ENCODE data around the gene ARPC2.
A peak's percentile ranks its signal among the peaks of the same experiment; 100 is the strongest.

Gene ARPC2

DNA sequence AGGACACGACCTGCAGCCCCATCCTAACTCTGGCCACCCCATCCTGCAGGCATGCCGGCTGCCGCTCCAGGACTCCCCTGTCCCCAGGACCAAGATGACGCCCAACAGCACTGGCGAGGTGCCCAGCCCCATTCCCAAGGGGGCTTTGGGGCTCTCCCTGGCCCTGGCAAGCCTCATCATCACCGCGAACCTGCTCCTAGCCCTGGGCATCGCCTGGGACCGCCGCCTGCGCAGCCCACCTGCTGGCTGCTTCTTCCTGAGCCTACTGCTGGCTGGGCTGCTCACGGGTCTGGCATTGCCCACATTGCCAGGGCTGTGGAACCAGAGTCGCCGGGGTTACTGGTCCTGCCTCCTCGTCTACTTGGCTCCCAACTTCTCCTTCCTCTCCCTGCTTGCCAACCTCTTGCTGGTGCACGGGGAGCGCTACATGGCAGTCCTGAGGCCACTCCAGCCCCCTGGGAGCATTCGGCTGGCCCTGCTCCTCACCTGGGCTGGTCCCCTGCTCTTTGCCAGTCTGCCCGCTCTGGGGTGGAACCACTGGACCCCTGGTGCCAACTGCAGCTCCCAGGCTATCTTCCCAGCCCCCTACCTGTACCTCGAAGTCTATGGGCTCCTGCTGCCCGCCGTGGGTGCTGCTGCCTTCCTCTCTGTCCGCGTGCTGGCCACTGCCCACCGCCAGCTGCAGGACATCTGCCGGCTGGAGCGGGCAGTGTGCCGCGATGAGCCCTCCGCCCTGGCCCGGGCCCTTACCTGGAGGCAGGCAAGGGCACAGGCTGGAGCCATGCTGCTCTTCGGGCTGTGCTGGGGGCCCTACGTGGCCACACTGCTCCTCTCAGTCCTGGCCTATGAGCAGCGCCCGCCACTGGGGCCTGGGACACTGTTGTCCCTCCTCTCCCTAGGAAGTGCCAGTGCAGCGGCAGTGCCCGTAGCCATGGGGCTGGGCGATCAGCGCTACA lies 45.9 kb downstream of the ARPC2 start:
- Histone ChIP-seq H3K27ac (replicated peaks) (no peak overlapping the region), H3K4me3 (replicated peaks; ENCODE audit: insufficient read depth, low read length) (no peak overlapping the region), H3K27me3 (ENCODE audit: insufficient read depth, poor library complexity, severe bottlenecking) (no peaks in the 10 kb centered on the region)
- DNase-seq (ENCODE audit: low read depth in 1 of 2, low spot score in 1 of 2) = no peak
- TF ChIP-seq GABPA (IDR thresholded peaks at IDR 0.05; ENCODE audit: low read depth) (no peak), POLR2AphosphoS5 (IDR thresholded peaks at IDR 0.05; ENCODE audit: low read depth) (0 out of 2 replicates have a peak, but pooled peaks have one; percentile 21)

DNA sequence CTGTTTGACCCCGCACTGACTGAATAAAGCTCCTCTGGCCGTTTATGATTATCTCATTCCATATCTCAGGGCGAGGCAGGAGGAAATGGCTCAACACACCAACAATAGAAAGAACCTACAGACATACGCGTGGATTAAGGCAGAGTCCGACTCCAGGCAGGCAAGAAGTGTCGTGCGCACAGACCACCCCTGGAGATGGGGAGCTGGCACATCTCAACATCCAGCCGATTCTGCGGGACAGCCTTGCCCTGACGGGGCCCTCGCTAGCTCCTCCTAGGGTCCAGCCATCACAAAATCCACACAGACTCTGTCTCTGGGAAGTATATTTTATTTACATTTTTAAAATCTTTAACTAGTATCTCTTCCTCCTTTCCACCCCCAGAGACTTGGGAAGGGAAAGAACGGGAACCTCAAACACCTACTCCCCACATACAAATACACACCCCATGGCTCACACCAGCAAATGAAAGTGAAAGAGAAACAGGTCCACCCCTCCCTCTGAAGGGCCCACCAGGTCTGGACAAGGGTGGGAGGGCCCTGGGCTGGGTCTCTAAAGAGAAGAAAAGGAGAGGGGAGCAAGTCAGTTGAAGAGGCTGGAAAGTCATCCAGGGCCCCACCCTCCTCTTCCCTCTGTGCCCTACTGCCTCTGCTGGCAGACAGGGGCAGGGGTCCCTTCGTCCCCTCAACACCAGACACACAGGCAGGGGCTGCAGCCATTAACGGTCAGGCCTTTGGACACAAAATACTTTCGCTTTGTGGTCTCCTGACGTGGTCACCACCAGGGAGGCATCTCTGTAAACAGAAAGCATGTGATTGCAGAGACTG lies 47.0 kb downstream of the ARPC2 start:
- Histone ChIP-seq H3K27me3 (ENCODE audit: insufficient read depth, poor library complexity, severe bottlenecking) (no peaks in the 10 kb centered on the region), H3K4me3 (replicated peaks; ENCODE audit: insufficient read depth, low read length) (no peak overlapping the region), H3K27ac (replicated peaks) (no peak overlapping the region)
- DNase-seq (ENCODE audit: low read depth in 1 of 2, low spot score in 1 of 2) = no peak
- TF ChIP-seq SPI1 (IDR thresholded peaks at IDR 0.05; ENCODE audit: borderline replicate concordance, low read depth) (no peak), POLR2AphosphoS5 (IDR thresholded peaks at IDR 0.05; ENCODE audit: low read depth) (no peak), GABPA (IDR thresholded peaks at IDR 0.05; ENCODE audit: low read depth) (no peak)
- TF ChIP-seq, protein P1, sequence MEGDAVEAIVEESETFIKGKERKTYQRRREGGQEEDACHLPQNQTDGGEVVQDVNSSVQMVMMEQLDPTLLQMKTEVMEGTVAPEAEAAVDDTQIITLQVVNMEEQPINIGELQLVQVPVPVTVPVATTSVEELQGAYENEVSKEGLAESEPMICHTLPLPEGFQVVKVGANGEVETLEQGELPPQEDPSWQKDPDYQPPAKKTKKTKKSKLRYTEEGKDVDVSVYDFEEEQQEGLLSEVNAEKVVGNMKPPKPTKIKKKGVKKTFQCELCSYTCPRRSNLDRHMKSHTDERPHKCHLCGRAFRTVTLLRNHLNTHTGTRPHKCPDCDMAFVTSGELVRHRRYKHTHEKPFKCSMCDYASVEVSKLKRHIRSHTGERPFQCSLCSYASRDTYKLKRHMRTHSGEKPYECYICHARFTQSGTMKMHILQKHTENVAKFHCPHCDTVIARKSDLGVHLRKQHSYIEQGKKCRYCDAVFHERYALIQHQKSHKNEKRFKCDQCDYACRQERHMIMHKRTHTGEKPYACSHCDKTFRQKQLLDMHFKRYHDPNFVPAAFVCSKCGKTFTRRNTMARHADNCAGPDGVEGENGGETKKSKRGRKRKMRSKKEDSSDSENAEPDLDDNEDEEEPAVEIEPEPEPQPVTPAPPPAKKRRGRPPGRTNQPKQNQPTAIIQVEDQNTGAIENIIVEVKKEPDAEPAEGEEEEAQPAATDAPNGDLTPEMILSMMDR (IDR thresholded peaks at IDR 0.05; ENCODE audit: insufficient read depth, low read length) = no peak
- TF ChIP-seq, protein P2, sequence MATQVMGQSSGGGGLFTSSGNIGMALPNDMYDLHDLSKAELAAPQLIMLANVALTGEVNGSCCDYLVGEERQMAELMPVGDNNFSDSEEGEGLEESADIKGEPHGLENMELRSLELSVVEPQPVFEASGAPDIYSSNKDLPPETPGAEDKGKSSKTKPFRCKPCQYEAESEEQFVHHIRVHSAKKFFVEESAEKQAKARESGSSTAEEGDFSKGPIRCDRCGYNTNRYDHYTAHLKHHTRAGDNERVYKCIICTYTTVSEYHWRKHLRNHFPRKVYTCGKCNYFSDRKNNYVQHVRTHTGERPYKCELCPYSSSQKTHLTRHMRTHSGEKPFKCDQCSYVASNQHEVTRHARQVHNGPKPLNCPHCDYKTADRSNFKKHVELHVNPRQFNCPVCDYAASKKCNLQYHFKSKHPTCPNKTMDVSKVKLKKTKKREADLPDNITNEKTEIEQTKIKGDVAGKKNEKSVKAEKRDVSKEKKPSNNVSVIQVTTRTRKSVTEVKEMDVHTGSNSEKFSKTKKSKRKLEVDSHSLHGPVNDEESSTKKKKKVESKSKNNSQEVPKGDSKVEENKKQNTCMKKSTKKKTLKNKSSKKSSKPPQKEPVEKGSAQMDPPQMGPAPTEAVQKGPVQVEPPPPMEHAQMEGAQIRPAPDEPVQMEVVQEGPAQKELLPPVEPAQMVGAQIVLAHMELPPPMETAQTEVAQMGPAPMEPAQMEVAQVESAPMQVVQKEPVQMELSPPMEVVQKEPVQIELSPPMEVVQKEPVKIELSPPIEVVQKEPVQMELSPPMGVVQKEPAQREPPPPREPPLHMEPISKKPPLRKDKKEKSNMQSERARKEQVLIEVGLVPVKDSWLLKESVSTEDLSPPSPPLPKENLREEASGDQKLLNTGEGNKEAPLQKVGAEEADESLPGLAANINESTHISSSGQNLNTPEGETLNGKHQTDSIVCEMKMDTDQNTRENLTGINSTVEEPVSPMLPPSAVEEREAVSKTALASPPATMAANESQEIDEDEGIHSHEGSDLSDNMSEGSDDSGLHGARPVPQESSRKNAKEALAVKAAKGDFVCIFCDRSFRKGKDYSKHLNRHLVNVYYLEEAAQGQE (IDR thresholded peaks at IDR 0.05; ENCODE audit: insufficient replicate concordance, low read depth) = no peak

DNA sequence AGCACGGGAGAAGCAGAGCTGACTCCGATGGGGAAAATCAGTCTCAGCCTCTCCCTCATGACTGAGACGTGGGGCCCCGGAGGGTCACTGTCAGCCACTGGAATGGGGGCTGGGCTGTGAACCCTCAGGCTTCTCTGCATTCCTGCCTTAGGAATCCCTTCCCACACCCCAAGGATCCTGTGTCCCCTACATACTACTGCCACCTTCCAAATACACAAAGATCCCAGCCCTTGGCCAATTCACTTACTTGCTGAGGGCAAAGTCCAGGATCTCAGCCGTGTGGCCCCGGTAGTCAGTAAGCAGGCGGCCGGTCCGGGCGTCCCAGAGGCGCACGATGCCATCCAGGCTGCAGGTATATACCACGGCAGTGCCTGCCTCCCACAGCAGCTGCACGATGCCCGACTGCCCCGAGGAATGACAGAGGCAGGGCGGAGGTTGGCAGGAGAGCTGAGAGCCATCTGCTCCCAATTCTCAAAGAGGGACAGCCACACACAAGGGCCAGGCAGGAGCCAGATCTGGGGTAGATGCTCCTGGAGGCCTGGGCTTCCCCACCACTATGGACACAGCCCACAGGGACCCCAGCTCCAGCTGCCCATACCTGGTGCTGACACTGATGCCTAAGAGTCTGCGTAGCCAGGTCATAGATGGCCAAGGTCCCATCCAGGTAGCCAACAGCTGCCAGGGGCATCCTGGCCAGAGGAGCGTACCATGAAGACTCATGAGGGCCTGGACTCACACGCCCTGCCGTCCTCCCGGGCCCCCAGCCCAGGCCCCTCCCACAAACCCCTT lies 48.0 kb downstream of the ARPC2 start:
- Histone ChIP-seq H3K27ac (replicated peaks) (no peak overlapping the region), H3K4me3 (replicated peaks; ENCODE audit: insufficient read depth, low read length) (no peak overlapping the region), H3K27me3 (ENCODE audit: insufficient read depth, poor library complexity, severe bottlenecking) (no peaks in the 10 kb centered on the region)
- TF ChIP-seq GABPA (IDR thresholded peaks at IDR 0.05; ENCODE audit: low read depth) (no peak), SPI1 (IDR thresholded peaks at IDR 0.05; ENCODE audit: borderline replicate concordance, low read depth) (no peak), POLR2AphosphoS5 (IDR thresholded peaks at IDR 0.05; ENCODE audit: low read depth) (no peak)
- TF ChIP-seq, protein P2 (IDR thresholded peaks at IDR 0.05; ENCODE audit: insufficient replicate concordance, low read depth) = no peak
- TF ChIP-seq, protein P1 (IDR thresholded peaks at IDR 0.05; ENCODE audit: insufficient read depth, low read length) = no peak
- no peak for DNase-seq (ENCODE audit: low read depth in 1 of 2, low spot score in 1 of 2)
